Measurements from ENCODE around the gene GP1BA.
A peak's percentile ranks its signal among the peaks of the same experiment; 100 is the strongest.

GP1BA gene

GRCh38 chr17:4949321-4950074 lies 17.4 kb downstream of the GP1BA start:
- DNase-seq (ENCODE audit: low read depth in 2 of 3, low spot score in 2 of 3) = peak; percentile 57 to 71 (median 69)

GRCh38 chr17:4950075-4950745 lies 18.1 kb downstream of the GP1BA start:
- DNase-seq (ENCODE audit: low read depth in 2 of 3, low spot score in 2 of 3) = no peak

GRCh38 chr17:4950746-4951204 lies 18.7 kb downstream of the GP1BA start, which contains the start of gene ENO3:
Gene ENO3 (plus strand): TSS chr17:4951119. CDS start chr17:4951830, 711 bp downstream.
- no peak for DNase-seq (ENCODE audit: low read depth in 2 of 3, low spot score in 2 of 3)

GRCh38 chr17:4951486-4951885 lies 19.4 kb downstream of the GP1BA start:
- no peak for DNase-seq (ENCODE audit: low read depth in 2 of 3, low spot score in 2 of 3)

GRCh38 chr17:4953451-4953961 lies 21.4 kb downstream of the GP1BA start:
- DNase-seq (ENCODE audit: low read depth in 2 of 3, low spot score in 2 of 3) = no peak

- DNase-seq (ENCODE audit: low read depth in 2 of 3, low spot score in 2 of 3) = no peak
Observed at GRCh38 chr17:4955091-4955490, 23.0 kb downstream of the GP1BA start.

GRCh38 chr17:4956493-4957061 lies 24.5 kb downstream of the GP1BA start:
- no peak for DNase-seq (ENCODE audit: low read depth in 2 of 3, low spot score in 2 of 3)

- no peak for DNase-seq (ENCODE audit: low read depth in 2 of 3, low spot score in 2 of 3)
Observed at GRCh38 chr17:4958102-4958501, 26.0 kb downstream of the GP1BA start.

GRCh38 chr17:4959261-4959965 lies 27.3 kb downstream of the GP1BA start:
- DNase-seq (ENCODE audit: low read depth in 2 of 3, low spot score in 2 of 3) = no peak

- DNase-seq (ENCODE audit: low read depth in 2 of 3, low spot score in 2 of 3) = no peak
Observed at GRCh38 chr17:4960279-4960922, 28.3 kb downstream of the GP1BA start.

- no peak for DNase-seq (ENCODE audit: low read depth in 2 of 3, low spot score in 2 of 3)
Observed at GRCh38 chr17:4965311-4965986, 33.4 kb downstream of the GP1BA start.

- peak; percentile 41 to 84 (median 76) for DNase-seq (ENCODE audit: low read depth in 2 of 3, low spot score in 2 of 3)
Observed at GRCh38 chr17:4966844-4967538, 34.9 kb downstream of the GP1BA start.

- peak; percentile 86 to 89 (median 86) for DNase-seq (ENCODE audit: low read depth in 2 of 3, low spot score in 2 of 3)
Observed at GRCh38 chr17:4967539-4968485, 35.7 kb downstream of the GP1BA start, which contains the start of gene SPAG7. Gene SPAG7 (minus strand): TSS chr17:4967817. CDS start chr17:4967804, 13 bp downstream.

- DNase-seq (ENCODE audit: low read depth in 2 of 3, low spot score in 2 of 3) = peak in 1 of 3 experiments; percentile 29
Observed at GRCh38 chr17:4968486-4969046, 36.5 kb downstream of the GP1BA start.

GRCh38 chr17:4969047-4969550 lies 37.0 kb downstream of the GP1BA start:
- peak; percentile 40 to 60 (median 52) for DNase-seq (ENCODE audit: low read depth in 2 of 3, low spot score in 2 of 3)

GRCh38 chr17:4969551-4970173 lies 37.6 kb downstream of the GP1BA start:
- peak in 2 of 3 experiments; percentile 25 to 46 for DNase-seq (ENCODE audit: low read depth in 2 of 3, low spot score in 2 of 3)

GRCh38 chr17:4970273-4970672 lies 38.2 kb downstream of the GP1BA start:
- DNase-seq (ENCODE audit: low read depth in 2 of 3, low spot score in 2 of 3) = no peak
